GM12878 (cell line): Measurements from ENCODE around the gene TMED6. TPM values are rescaled to one million over a fixed set of nuclear protein-coding genes. Genes with fewer than 3 reads are reported as not detected.

Experiments
- ATAC-seq: fragments of 200-7000 bp; cut with Tn5 transposase; 3 replicates; pipeline ENCODE4 v1.9.1; 2020; ENCODE audit warnings: mild to moderate bottlenecking, moderate library complexity
- BruUV-seq: library from RNA; stranded (reverse); fragments of 400-500 nt; replicated peaks from 2 replicates; lab custom pipeline; 2021; lab: Mats Ljungman, UMichigan
- CTCF ChIA-PET: fragments of 300-600 bp; sonication (Branson Sonifier 250); formaldehyde crosslinking; extraction: SDS; loops from one replicate; lab custom pipeline; 2021; ENCODE audit warnings: inconsistent platforms; lab: Yijun Ruan, JAX
- POLR2A ChIA-PET: fragments of 350-600 bp; formaldehyde crosslinking; extraction: SDS; loops from one replicate; lab custom pipeline; 2021; ENCODE audit warnings: inconsistent platforms; lab: Charles Lee
- RAD21 ChIA-PET: fragments of 300-600 bp; sonication (Branson Sonifier 250); formaldehyde crosslinking; loops from one replicate; lab custom pipeline; 2023; ENCODE audit warnings: antibody characterized with exemption; ENCODE audit not compliant: unreplicated experiment; lab: Charles Lee
- SMC1A ChIA-PET: fragments of 300-600 bp; sonication (Branson Sonifier 250); formaldehyde crosslinking; loops from one replicate; lab custom pipeline; 2023; ENCODE audit not compliant: unreplicated experiment, uncharacterized antibody; lab: Charles Lee
- DNase-seq: peaks from one replicate; pipeline ENCODE4 v3.0.0-alpha.2; 2011; ENCODE audit warnings: low read depth, low spot score
- FAIRE-seq: peaks from 3 replicates; lab custom pipeline; 2011; peaks lifted over from hg19 to GRCh38; lab: Jason Lieb, UNC
- H2AFZ ChIP-seq: 2 replicates; pipeline ENCODE4 v1.6.0; 2011; ENCODE audit warnings: low read depth, low read length, control low read depth; ENCODE audit not compliant: control insufficient read depth
- H3K27ac ChIP-seq: 2 replicates; pipeline ENCODE4 v1.5.1; 2011; ENCODE audit warnings: control low read depth; ENCODE audit not compliant: control insufficient read depth, insufficient read depth
- H3K27me3 ChIP-seq, 2 experiments: replicated peaks in 1 of 2; 2 replicates each; pipeline versions ENCODE4 v1.6.0 to v1.6.1; 2011; ENCODE audit warnings: low read length in 1 of 2; ENCODE audit not compliant: control insufficient read depth in 2 of 2, insufficient read depth in 2 of 2
- H3K36me3 ChIP-seq, 2 experiments: 2 replicates each; pipeline ENCODE4 v1.5.1; 2011; ENCODE audit warnings: low read length in 1 of 2; ENCODE audit not compliant: control insufficient read depth in 2 of 2, insufficient read depth in 2 of 2
- H3K4me1 ChIP-seq: 2 replicates; pipeline ENCODE4 v1.6.1; 2011; ENCODE audit warnings: mild to moderate bottlenecking, low read length, moderate library complexity, mixed read lengths; ENCODE audit not compliant: control insufficient read depth, insufficient read depth
- H3K4me2 ChIP-seq: 2 replicates; pipeline ENCODE4 v1.6.0; 2011; ENCODE audit warnings: control low read depth; ENCODE audit not compliant: control insufficient read depth, insufficient read depth
- H3K4me3 ChIP-seq: fragments of 200-600 bp; sonication (generic); 2 replicates; pipeline ENCODE4 v1.5.1; 2016
- H3K79me2 ChIP-seq: 2 replicates; pipeline ENCODE4 v1.6.0; 2011; ENCODE audit warnings: low read length; ENCODE audit not compliant: control insufficient read depth, insufficient read depth
- H3K9ac ChIP-seq: 2 replicates; pipeline ENCODE4 v1.8.0; 2011; ENCODE audit warnings: low read length, control low read depth, mixed read lengths; ENCODE audit not compliant: control insufficient read depth, insufficient read depth
- H3K9me3 ChIP-seq: replicated peaks from 3 replicates; pipeline ENCODE4 v1.5.1; 2011; ENCODE audit warnings: mild to moderate bottlenecking, low read length; ENCODE audit not compliant: control insufficient read depth, insufficient read depth
- H4K20me1 ChIP-seq: 2 replicates; pipeline ENCODE4 v1.6.0; 2011; ENCODE audit not compliant: control insufficient read depth, insufficient read depth
- CBX3 ChIP-seq: fragments of 200-600 bp; sonication (generic); IDR thresholded peaks from 2 replicates; pipeline ENCODE4 v1.6.1; 2016; ENCODE audit warnings: low read depth, borderline replicate concordance
- DPF2 ChIP-seq: fragments of 450-650 bp; IDR thresholded peaks from 2 replicates; pipeline ENCODE4 v1.6.1; 2017; ENCODE audit warnings: mild to moderate bottlenecking
- EGR1 ChIP-seq, 2 experiments: IDR thresholded peaks; 1 replicate in 1 of 2; 2 replicates in 1 of 2; pipeline ENCODE4 v1.6.1; 2011 to 2012; ENCODE audit warnings: low read depth in 2 of 2, low read length in 2 of 2, borderline replicate concordance in 1 of 2, mild to moderate bottlenecking in 1 of 2, moderate library complexity in 1 of 2
- GATAD2B ChIP-seq: fragments of 450-650 bp; conservative IDR thresholded peaks from 2 replicates; pipeline ENCODE4 v1.6.1; 2017; ENCODE audit warnings: low read depth, mild to moderate bottlenecking, moderate library complexity
- HDAC6 ChIP-seq: fragments of 200-600 bp; sonication (generic); IDR thresholded peaks from one replicate; pipeline ENCODE4 v1.8.0; 2017; ENCODE audit warnings: antibody characterized with exemption; ENCODE audit not compliant: unreplicated experiment
- JUND ChIP-seq: IDR thresholded peaks from 2 replicates; pipeline ENCODE4 v1.6.1; 2012; ENCODE audit warnings: low read depth, mild to moderate bottlenecking, low read length, improper control_type of control experiment, moderate library complexity
- NBN ChIP-seq: fragments of 450-650 bp; IDR thresholded peaks from 2 replicates; pipeline ENCODE4 v1.6.1; 2016
- NFYA ChIP-seq: IDR thresholded peaks from 2 replicates; pipeline ENCODE4 v1.6.1; 2011; ENCODE audit warnings: low read depth, mild to moderate bottlenecking, low read length, improper control_type of control experiment, borderline replicate concordance
- NR2C2 ChIP-seq: IDR thresholded peaks from 2 replicates; pipeline ENCODE4 v1.6.1; 2011; ENCODE audit warnings: borderline replicate concordance, low read depth; ENCODE audit not compliant: control insufficient read depth, insufficient read length
- NR2F1 ChIP-seq: fragments of 450-650 bp; conservative IDR thresholded peaks from 2 replicates; pipeline ENCODE4 v1.6.1; 2017; ENCODE audit warnings: mild to moderate bottlenecking
- RAD51 ChIP-seq: fragments of 450-650 bp; IDR thresholded peaks from 2 replicates; pipeline ENCODE4 v1.6.1; 2016; ENCODE audit warnings: moderate library complexity, mild to moderate bottlenecking, inconsistent platforms
- STAT1 ChIP-seq: fragments of 450-650 bp; conservative IDR thresholded peaks from 2 replicates; pipeline ENCODE4 v1.6.1; 2014; ENCODE audit warnings: antibody characterized with exemption, mild to moderate bottlenecking
- YBX1 ChIP-seq: fragments of 450-650 bp; IDR thresholded peaks from 2 replicates; pipeline ENCODE4 v1.6.1; 2016; ENCODE audit warnings: antibody characterized with exemption
- ZSCAN29 ChIP-seq: fragments of 450-650 bp; IDR thresholded peaks from 2 replicates; pipeline ENCODE4 v1.6.1; 2017; ENCODE audit warnings: mild to moderate bottlenecking, moderate library complexity
- WGBS: methylation state at CpG from one replicate; pipeline ENCODE4 v1.1.6; 2016; ENCODE audit warnings: low lambda C conversion rate; ENCODE audit not compliant: insufficient replicate concordance, insufficient coverage; ENCODE audit errors: missing lambda C conversion rate; 5-methylcytosine and 5-hydroxymethylcytosine counted together
- in situ Hi-C: fragments of 300-500 bp; cut with MboI; formaldehyde crosslinking; loops from 9 replicates; pipeline ENCODE4 v1.14.3; 2018; ENCODE audit warnings: mixed read lengths
- intact Hi-C: fragments of 100-400 bp; cut with micrococcal nuclease; formaldehyde crosslinking; loops from one replicate; pipeline ENCODE4 v1.14.2; 2022; ENCODE audit not compliant: unreplicated experiment
- polyA plus RNA-seq, 11 experiments: library from polyadenylated mRNA; depleted of rRNA in 4 of 11; unstranded in 6 of 11; stranded (reverse) in 5 of 11; fragments of >200 nt; fragmentation: Nextera tagmentation in 4 of 11; fragmentation: Illumina TruSeq in 1 of 11; extraction: Ambion mirVana in 4 of 11; extraction: Trizol in 1 of 11; gene quantifications; 1 replicate in 1 of 11; 2 replicates in 10 of 11; pipeline versions ENCODE4 v1.2.1 to v1.2.3, GENCODE V29; 2011 to 2016; ENCODE audit warnings: inconsistent platforms in 2 of 11, missing spikeins in 2 of 11, low read depth in 1 of 11
- total RNA-seq, 4 experiments: library from RNA; depleted of rRNA in 3 of 4; stranded (reverse); fragments of >200 nt in 3 of 4; fragmentation: Illumina TruSeq in 1 of 4; extraction: Trizol in 1 of 4; gene quantifications; 2 replicates each; pipeline versions ENCODE4 v1.2.1 to v1.2.3, GENCODE V29; 2013 to 2021
- TF ChIP-seq, protein P1 (sequence below): IDR thresholded peaks from 2 replicates; pipeline ENCODE4 v1.6.1; 2011; ENCODE audit warnings: mild to moderate bottlenecking, low read depth, low read length, moderate library complexity; ENCODE audit not compliant: insufficient replicate concordance

TMED6 gene
- total and polyA plus RNA-seq, 10 of the 15 experiments (the other 5 are each of a cell fraction or from before 2014, with no cell fraction given) = 0.27 to 1.7 (median 0.78) TPM

DNA sequence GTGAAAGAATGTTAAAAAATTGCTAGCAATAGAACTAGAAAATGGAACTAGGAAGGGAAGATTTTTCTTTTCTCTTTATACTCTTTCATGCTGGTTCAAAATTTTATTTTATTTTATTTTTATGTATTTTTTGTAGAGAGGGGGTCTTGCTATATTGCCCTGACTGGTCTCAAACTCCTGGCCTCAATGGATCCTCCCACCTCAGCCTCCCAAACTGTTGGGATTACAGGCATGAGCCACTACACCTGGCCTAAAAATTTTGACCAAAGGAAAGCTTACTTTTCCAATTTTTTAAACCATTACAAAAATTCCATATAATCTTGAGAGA lies 44.2 kb upstream of the TMED6 start:
- ChIA-PET RAD21 (interaction anchor here (0.5 to 5.0 kb wide), 53 partner anchors 9 to 534 kb away, joined by 3 to 51 read pairs (median 5); partner anchors contain the start of genes COG8, CYB5B, NFAT5 and NOB1), SMC1A (interaction anchor here (0.7 to 5.9 kb wide), 68 partner anchors 8 to 1303 kb away, joined by 3 to 45 read pairs (median 5); partner anchors contain the start of genes CYB5B, NOB1, NQO1 and WWP2), POLR2A (interaction anchor here (0.6 to 2.2 kb wide), 6 partner anchors 59 to 366 kb away, joined by 3 to 12 read pairs (median 4); partner anchors contain the start of genes NOB1 and WWP2), CTCF (interaction anchor here (0.6 to 4.9 kb wide), 76 partner anchors 8 to 844 kb away, joined by 3 to 108 read pairs (median 6); partner anchors contain the start of genes CYB5B, NOB1, NQO1 and WWP2)
- TF ChIP-seq NFYA (no peak), JUND (no peak), NR2F1 (no peak)
- in situ Hi-C loops (loop anchor here (5.0 kb wide), 1 partner anchor 356 kb away; the partner anchor contains the start of gene NOB1), intact Hi-C loops (loop anchor here (1.0 to 10.0 kb wide), 5 partner anchors 73 to 359 kb away; partner anchors contain the start of gene NOB1)
- Histone ChIP-seq H3K36me3 (no peaks in the 10 kb centered on the region), H3K4me3 (no peak overlapping the region), H3K9ac (no peak overlapping the region), H3K4me1 (no peaks in the 10 kb centered on the region), H3K4me2 (no peak overlapping the region), H3K27me3 (no peaks in the 10 kb centered on the region), H2AFZ (no peak overlapping the region), H3K79me2 (no peaks in the 10 kb centered on the region), H3K9me3 (no peaks in the 10 kb centered on the region), H3K27ac (no peak overlapping the region), H4K20me1 (no peaks in the 10 kb centered on the region)
- no peak for DNase-seq
- FAIRE-seq = no peak
- ATAC-seq = no peak
- BruUV-seq = no TSS peak

- Histone ChIP-seq H3K79me2 (no peaks in the 10 kb centered on the region), H3K36me3 (no peaks in the 10 kb centered on the region), H3K4me1 (no peaks in the 10 kb centered on the region), H3K4me2 (no peak overlapping the region), H4K20me1 (no peaks in the 10 kb centered on the region), H3K4me3 (no peak overlapping the region), H3K27ac (no peak overlapping the region), H3K9ac (no peak overlapping the region), H2AFZ (no peak overlapping the region), H3K9me3 (no peaks in the 10 kb centered on the region), H3K27me3 (no peaks in the 10 kb centered on the region)
- ChIA-PET CTCF (interaction anchor here (0.6 to 4.9 kb wide), 10 partner anchors 12 to 536 kb away, joined by 3 to 108 read pairs (median 19); partner anchors contain the start of gene NOB1), POLR2A (no interaction called here), RAD21 (interaction anchor here (1.0 to 2.9 kb wide), 3 partner anchors 10 to 369 kb away, joined by 3 to 7 read pairs (median 3); no protein-coding TSS in a partner anchor), SMC1A (interaction anchor here (0.5 to 4.5 kb wide), 9 partner anchors 10 to 360 kb away, joined by 3 to 45 read pairs (median 13); partner anchors contain the start of gene NOB1)
- FAIRE-seq (no peak), ATAC-seq (no peak), DNase-seq (no peak)
- intact Hi-C loops = loop anchor here (10.0 kb wide), 1 partner anchor 251 kb away; no protein-coding TSS in a partner anchor
- 56% methylated on average over 10 of the region's 10 CpGs for WGBS
- in situ Hi-C loops = no loop called here
- BruUV-seq = no TSS peak
- TF ChIP-seq RAD51 = no peak
- TF ChIP-seq CBX3 = no peak
- TF ChIP-seq EGR1 (IDR thresholded peaks at IDR 0.05; ENCODE audit: borderline replicate concordance in 1 of 2, low read depth in 2 of 2, low read length in 2 of 2) = no peak
- TF ChIP-seq NBN = no peak
- no peak for TF ChIP-seq NR2C2
- no peak for TF ChIP-seq GATAD2B
- no peak for TF ChIP-seq DPF2
- TF ChIP-seq HDAC6 = no peak
- TF ChIP-seq YBX1 = no peak
- no peak for TF ChIP-seq STAT1
- TF ChIP-seq, protein P1, sequence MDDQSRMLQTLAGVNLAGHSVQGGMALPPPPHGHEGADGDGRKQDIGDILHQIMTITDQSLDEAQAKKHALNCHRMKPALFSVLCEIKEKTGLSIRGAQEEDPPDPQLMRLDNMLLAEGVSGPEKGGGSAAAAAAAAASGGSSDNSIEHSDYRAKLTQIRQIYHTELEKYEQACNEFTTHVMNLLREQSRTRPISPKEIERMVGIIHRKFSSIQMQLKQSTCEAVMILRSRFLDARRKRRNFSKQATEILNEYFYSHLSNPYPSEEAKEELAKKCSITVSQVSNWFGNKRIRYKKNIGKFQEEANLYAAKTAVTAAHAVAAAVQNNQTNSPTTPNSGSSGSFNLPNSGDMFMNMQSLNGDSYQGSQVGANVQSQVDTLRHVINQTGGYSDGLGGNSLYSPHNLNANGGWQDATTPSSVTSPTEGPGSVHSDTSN = no peak
- no peak for TF ChIP-seq ZSCAN29
Measured at GRCh38 chr16:69393898-69394849, 42.6 kb upstream of the TMED6 start.
